Astrocyte (in vitro differentiated cells and primary cell): Measurements from ENCODE around the gene LRRC3B. TPM values are rescaled to one million over a fixed set of nuclear protein-coding genes. Genes with fewer than 3 reads are reported as not detected.

ENCODE experiments used
- DNase-seq: peaks from one replicate; pipeline ENCODE4 v3.0.0-alpha.2; 2010; ENCODE audit warnings: low read depth
- FAIRE-seq: peaks from 2 replicates; lab custom pipeline; 2011; peaks lifted over from hg19 to GRCh38; lab: Jason Lieb, UNC
- H2AFZ ChIP-seq: 2 replicates; pipeline ENCODE4 v1.6.0; 2012; ENCODE audit warnings: low read depth, low read length, inconsistent platforms
- H3K27ac ChIP-seq: 2 replicates; pipeline ENCODE4 v1.5.1; 2011; ENCODE audit warnings: low read depth, low read length, inconsistent platforms
- H3K27me3 ChIP-seq: 2 replicates; pipeline ENCODE4 v1.6.0; 2011; ENCODE audit warnings: low read length, inconsistent platforms; ENCODE audit not compliant: insufficient read depth
- H3K36me3 ChIP-seq: 2 replicates; pipeline ENCODE4 v1.5.1; 2011; ENCODE audit warnings: low read length, inconsistent platforms; ENCODE audit not compliant: insufficient read depth
- H3K4me1 ChIP-seq: 2 replicates; pipeline ENCODE4 v1.5.1; 2011; ENCODE audit warnings: low read length, inconsistent platforms; ENCODE audit not compliant: insufficient read depth
- H3K4me2 ChIP-seq: 2 replicates; pipeline ENCODE4 v1.6.0; 2012; ENCODE audit warnings: low read length, inconsistent platforms
- H3K4me3 ChIP-seq: 2 replicates; pipeline ENCODE4 v1.5.1; 2011; ENCODE audit warnings: low read depth, mild to moderate bottlenecking, low read length, inconsistent platforms; ENCODE audit not compliant: insufficient read depth
- H3K79me2 ChIP-seq: 2 replicates; pipeline ENCODE4 v1.6.0; 2012; ENCODE audit warnings: mild to moderate bottlenecking, low read length, inconsistent platforms; ENCODE audit not compliant: insufficient read depth
- H3K9ac ChIP-seq: 2 replicates; pipeline ENCODE4 v1.6.0; 2012; ENCODE audit warnings: mild to moderate bottlenecking, low read length, inconsistent platforms
- H3K9me3 ChIP-seq: 2 replicates; pipeline ENCODE4 v1.5.1; 2012; ENCODE audit warnings: low read depth, mild to moderate bottlenecking, low read length, inconsistent platforms; ENCODE audit not compliant: insufficient read depth
- H4K20me1 ChIP-seq: 2 replicates; pipeline ENCODE4 v1.6.0; 2012; ENCODE audit warnings: low read length, inconsistent platforms; ENCODE audit not compliant: insufficient read depth
- H3K27ac Mint-ChIP-seq: one replicate; pipeline ENCODE4 v1.8.0; 2021; ENCODE audit warnings: mild to moderate bottlenecking, mixed read lengths; ENCODE audit not compliant: unreplicated experiment
- H3K27me3 Mint-ChIP-seq: one replicate; pipeline ENCODE4 v1.8.0; 2021; ENCODE audit warnings: low read depth, mixed read lengths; ENCODE audit not compliant: unreplicated experiment
- H3K36me3 Mint-ChIP-seq: one replicate; pipeline ENCODE4 v1.8.0; 2021; ENCODE audit warnings: low read depth, mixed read lengths; ENCODE audit not compliant: unreplicated experiment
- H3K4me1 Mint-ChIP-seq: one replicate; pipeline ENCODE4 v1.8.0; 2021; ENCODE audit warnings: low read depth, mixed read lengths; ENCODE audit not compliant: unreplicated experiment
- H3K4me3 Mint-ChIP-seq: one replicate; pipeline ENCODE4 v1.8.0; 2021; ENCODE audit warnings: mild to moderate bottlenecking, moderate library complexity, mixed read lengths; ENCODE audit not compliant: unreplicated experiment
- H3K9me3 Mint-ChIP-seq: one replicate; pipeline ENCODE4 v1.8.0; 2021; ENCODE audit warnings: mild to moderate bottlenecking, mixed read lengths; ENCODE audit not compliant: unreplicated experiment
- EZH2 ChIP-seq: IDR thresholded peaks from 2 replicates; pipeline ENCODE4 v1.6.1; 2012; ENCODE audit warnings: mild to moderate bottlenecking, low read length, inconsistent platforms; ENCODE audit not compliant: insufficient read depth
- total RNA-seq: library from RNA; stranded (reverse); gene quantifications from 2 replicates; pipeline ENCODE4 v1.2.1, GENCODE V29; 2021
- TF ChIP-seq, protein P1 (sequence below): IDR thresholded peaks from 2 replicates; pipeline ENCODE4 v1.5.1; 2011; ENCODE audit warnings: low read depth, mild to moderate bottlenecking, inconsistent platforms, low read length, moderate library complexity; ENCODE audit not compliant: insufficient read depth

The LRRC3B gene
- total RNA-seq, 1 donor from 2014 or later = 5.7 TPM

DNA sequence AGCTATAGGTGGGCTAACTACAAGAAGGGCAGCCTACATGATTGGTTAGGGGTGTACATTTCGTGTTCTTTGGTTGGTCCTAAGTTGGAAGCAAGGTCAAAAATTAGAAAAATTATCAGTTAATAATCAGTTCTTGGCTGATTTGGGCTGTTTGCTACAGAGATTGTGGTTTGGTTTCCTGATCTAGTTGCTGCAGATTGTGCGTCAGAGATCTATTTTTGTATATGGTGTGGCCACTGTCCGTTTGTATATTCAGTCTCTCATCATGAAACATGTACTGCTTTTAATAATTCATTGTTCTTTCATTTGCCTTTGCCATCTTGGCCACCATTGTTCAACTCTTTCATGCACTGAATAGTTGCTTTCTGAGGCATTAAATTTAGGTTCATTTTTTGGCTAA lies 80.9 kb downstream of the LRRC3B start:
- FAIRE-seq = no peak
- no peak overlapping the region for H3K4me2 ChIP-seq
- no peak overlapping the region for H3K27ac ChIP-seq
- H3K27me3 ChIP-seq = no peaks in the 10 kb centered on the region
- H3K36me3 ChIP-seq = no peaks in the 10 kb centered on the region
- Mint-ChIP-seq H3K9me3 (no peaks in the 10 kb centered on the region), H3K27ac (no peak overlapping the region), H3K36me3 (no peaks in the 10 kb centered on the region), H3K4me3 (no peak overlapping the region), H3K27me3 (peaks cover 7% of the 10 kb centered on the region), H3K4me1 (no peaks in the 10 kb centered on the region)
- no peak overlapping the region for H3K4me3 ChIP-seq
- DNase-seq = no peak
- no peak overlapping the region for H3K9ac ChIP-seq
- no peaks in the 10 kb centered on the region for H3K79me2 ChIP-seq
- no peaks in the 10 kb centered on the region for H3K9me3 ChIP-seq
- no peak for TF ChIP-seq EZH2
- TF ChIP-seq, protein P1, sequence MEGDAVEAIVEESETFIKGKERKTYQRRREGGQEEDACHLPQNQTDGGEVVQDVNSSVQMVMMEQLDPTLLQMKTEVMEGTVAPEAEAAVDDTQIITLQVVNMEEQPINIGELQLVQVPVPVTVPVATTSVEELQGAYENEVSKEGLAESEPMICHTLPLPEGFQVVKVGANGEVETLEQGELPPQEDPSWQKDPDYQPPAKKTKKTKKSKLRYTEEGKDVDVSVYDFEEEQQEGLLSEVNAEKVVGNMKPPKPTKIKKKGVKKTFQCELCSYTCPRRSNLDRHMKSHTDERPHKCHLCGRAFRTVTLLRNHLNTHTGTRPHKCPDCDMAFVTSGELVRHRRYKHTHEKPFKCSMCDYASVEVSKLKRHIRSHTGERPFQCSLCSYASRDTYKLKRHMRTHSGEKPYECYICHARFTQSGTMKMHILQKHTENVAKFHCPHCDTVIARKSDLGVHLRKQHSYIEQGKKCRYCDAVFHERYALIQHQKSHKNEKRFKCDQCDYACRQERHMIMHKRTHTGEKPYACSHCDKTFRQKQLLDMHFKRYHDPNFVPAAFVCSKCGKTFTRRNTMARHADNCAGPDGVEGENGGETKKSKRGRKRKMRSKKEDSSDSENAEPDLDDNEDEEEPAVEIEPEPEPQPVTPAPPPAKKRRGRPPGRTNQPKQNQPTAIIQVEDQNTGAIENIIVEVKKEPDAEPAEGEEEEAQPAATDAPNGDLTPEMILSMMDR = no peak
- H3K4me1 ChIP-seq = no peaks in the 10 kb centered on the region
- no peak overlapping the region for H2AFZ ChIP-seq
- no peaks in the 10 kb centered on the region for H4K20me1 ChIP-seq

DNA sequence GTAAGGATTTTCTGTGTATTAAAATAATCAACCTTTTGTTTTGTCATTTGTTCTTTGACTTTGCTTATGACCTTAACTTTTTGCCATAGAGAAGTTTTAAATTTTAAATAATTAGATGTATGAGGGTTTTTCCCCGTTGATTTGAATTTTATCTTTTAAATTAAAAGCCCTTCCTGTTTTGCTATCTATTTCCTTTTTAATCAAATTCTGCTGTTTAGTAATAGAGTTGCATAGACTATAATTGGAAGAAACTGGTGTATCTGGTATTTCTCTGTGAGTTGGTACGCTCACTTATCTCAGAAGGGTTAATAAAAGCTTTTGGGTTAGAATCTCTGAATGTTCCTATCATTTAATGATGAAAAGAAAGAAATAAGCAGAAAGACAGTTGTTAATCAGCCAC lies 82.2 kb downstream of the LRRC3B start:
- Mint-ChIP-seq H3K27me3 (peaks cover 8% of the 10 kb centered on the region), H3K27ac (no peak overlapping the region), H3K4me1 (no peaks in the 10 kb centered on the region), H3K9me3 (no peaks in the 10 kb centered on the region), H3K36me3 (no peaks in the 10 kb centered on the region), H3K4me3 (no peak overlapping the region)
- no peak overlapping the region for H3K27ac ChIP-seq
- TF ChIP-seq EZH2 = no peak
- TF ChIP-seq, protein P1 = no peak
- no peak overlapping the region for H3K4me3 ChIP-seq
- H3K9me3 ChIP-seq = peaks cover 3% of the 10 kb centered on the region
- no peaks in the 10 kb centered on the region for H3K4me1 ChIP-seq
- H3K27me3 ChIP-seq = no peaks in the 10 kb centered on the region
- no peak overlapping the region for H3K9ac ChIP-seq
- DNase-seq (no peak), FAIRE-seq (no peak)
- H3K79me2 ChIP-seq = no peaks in the 10 kb centered on the region
- H3K4me2 ChIP-seq = no peak overlapping the region
- H4K20me1 ChIP-seq = no peaks in the 10 kb centered on the region
- H3K36me3 ChIP-seq = no peaks in the 10 kb centered on the region
- no peak overlapping the region for H2AFZ ChIP-seq

DNA sequence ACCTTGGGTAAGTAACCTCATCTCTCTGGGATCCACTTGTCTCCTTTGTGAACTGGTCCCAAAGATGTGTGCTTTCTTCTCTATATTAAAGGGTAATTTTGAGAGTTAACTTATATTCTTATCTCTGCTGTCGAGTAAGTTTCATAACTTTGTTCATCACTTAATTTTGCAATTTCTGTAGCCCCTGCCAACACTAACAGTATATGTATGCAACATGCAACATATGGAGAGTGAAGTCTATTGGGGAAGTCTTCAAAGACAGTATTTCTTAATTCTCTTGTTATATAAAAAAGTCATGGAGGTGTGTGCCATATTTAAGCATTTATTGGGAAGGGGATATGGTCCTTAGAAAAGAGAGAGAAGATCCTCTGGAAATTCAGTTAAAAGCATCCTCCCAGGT lies 85.9 kb downstream of the LRRC3B start:
- no peak overlapping the region for H3K4me2 ChIP-seq
- H3K9me3 Mint-ChIP-seq = no peaks in the 10 kb centered on the region
- peaks cover 6% of the 10 kb centered on the region for H3K27me3 Mint-ChIP-seq
- H2AFZ ChIP-seq = no peak overlapping the region
- no peaks in the 10 kb centered on the region for H3K4me1 Mint-ChIP-seq
- TF ChIP-seq EZH2 = no peak
- TF ChIP-seq, protein P1 = no peak
- no peaks in the 10 kb centered on the region for H3K36me3 ChIP-seq
- H3K4me3 Mint-ChIP-seq = no peak overlapping the region
- no peak overlapping the region for H3K27ac ChIP-seq
- no peaks in the 10 kb centered on the region for H3K27me3 ChIP-seq
- no peak overlapping the region for H3K27ac Mint-ChIP-seq
- H3K36me3 Mint-ChIP-seq = no peaks in the 10 kb centered on the region
- H3K9ac ChIP-seq = no peak overlapping the region
- no peak for DNase-seq
- H4K20me1 ChIP-seq = no peaks in the 10 kb centered on the region
- H3K9me3 ChIP-seq = peaks cover 3% of the 10 kb centered on the region
- no peak for FAIRE-seq
- no peaks in the 10 kb centered on the region for H3K79me2 ChIP-seq
- H3K4me3 ChIP-seq = no peak overlapping the region
- H3K4me1 ChIP-seq = no peaks in the 10 kb centered on the region
